Activated naive CD4-positive, alpha-beta T cell treated with anti-CD3 and anti-CD28 coated beads, Interleukin-2, amount 50 U/mL, for 24 hours (primary cell): ENCODE results near the gene VIL1.
A peak's percentile ranks its signal among the peaks of the same experiment; 100 is the strongest.

Source experiments
- H3K27ac Mint-ChIP-seq: one replicate; pipeline ENCODE4 v1.8.0; 2021; ENCODE audit warnings: mild to moderate bottlenecking, mixed read lengths
- H3K27me3 Mint-ChIP-seq: one replicate; pipeline ENCODE4 v1.8.0; 2021; ENCODE audit warnings: mixed read lengths
- H3K36me3 Mint-ChIP-seq: one replicate; pipeline ENCODE4 v1.8.0; 2021; ENCODE audit warnings: mixed read lengths
- H3K4me1 Mint-ChIP-seq: one replicate; pipeline ENCODE4 v1.8.0; 2021; ENCODE audit warnings: mixed read lengths
- H3K4me3 Mint-ChIP-seq: one replicate; pipeline ENCODE4 v1.8.0; 2021; ENCODE audit warnings: mild to moderate bottlenecking, mixed read lengths
- H3K9me3 Mint-ChIP-seq: one replicate; pipeline ENCODE4 v1.8.0; 2021; ENCODE audit warnings: mixed read lengths

Gene VIL1

DNA sequence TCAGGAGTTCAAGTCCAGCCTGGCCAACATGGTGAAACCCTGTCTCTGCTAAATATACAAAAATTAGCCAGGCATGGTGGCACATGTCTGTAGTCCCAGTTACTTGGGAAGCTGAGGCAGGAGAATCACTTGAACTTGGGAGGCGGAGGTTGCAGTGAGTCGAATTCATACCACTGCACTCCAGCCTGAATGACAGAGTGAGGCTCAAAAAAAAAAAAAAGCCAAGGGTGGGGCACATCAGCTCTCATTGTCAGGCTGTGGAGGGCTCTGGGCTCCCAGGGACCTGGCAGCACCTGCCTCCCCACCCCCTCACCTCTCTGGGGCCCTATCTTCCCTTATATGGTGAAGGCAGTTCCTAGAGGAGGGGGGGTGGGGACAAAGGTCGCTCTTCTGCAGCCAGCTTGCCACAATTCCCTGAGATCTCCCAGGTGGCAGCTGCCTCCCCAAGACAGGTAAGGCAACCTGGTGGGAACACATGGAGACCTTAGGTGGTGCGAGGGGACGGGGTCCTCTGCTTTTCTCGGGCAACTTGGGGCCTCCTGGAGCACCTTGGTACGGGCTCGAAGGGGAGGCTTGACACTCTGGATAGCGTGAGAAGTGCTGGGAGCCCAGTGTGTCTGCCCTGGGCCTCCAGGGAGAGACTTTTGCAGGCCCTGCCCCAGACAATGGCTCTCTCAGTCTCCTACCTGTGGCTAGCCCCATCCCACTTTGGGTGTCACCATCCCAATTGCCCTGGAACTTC, at the start of gene VIL1:
Gene VIL1, plus strand, starts transcription at position 407 of the 742 bp plus-strand sequence. CDS start 4,656 bp downstream, outside the sequence.
- Mint-ChIP-seq H3K9me3 (no peaks in the 10 kb centered on the region), H3K27me3 (no peaks in the 10 kb centered on the region), H3K4me1 (no peaks in the 10 kb centered on the region), H3K27ac (no peak within 1 kb of the TSS), H3K4me3 (no peak within 1 kb of the TSS), H3K36me3 (no peaks in the 10 kb centered on the region)

DNA sequence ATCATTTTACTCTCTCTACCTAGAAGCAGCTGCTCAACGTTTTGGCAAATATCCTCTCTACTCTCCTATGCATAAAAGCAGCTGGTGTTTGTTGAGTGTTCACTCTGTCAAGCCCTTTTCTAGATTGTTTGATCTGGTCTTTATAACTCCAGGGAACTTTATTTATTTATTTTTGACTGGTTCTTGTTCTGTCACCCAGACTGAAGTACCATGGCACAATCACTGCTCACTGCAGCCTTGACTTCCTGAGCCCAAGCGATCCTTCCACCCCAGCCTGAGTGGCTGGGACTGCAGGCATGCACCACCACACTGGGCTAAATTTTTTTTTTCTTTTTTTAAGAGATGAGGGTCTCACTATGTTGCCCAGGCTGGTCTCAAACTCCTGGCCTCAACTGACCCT, 49.6 kb upstream of the VIL1 start:
- H3K27ac Mint-ChIP-seq, result no peak overlapping the region
- H3K9me3 Mint-ChIP-seq, result no peaks in the 10 kb centered on the region
- peak overlapping the region; percentile 30 for H3K4me3 Mint-ChIP-seq
- H3K4me1 Mint-ChIP-seq, result peaks cover 28% of the 10 kb centered on the region
- no peaks in the 10 kb centered on the region for H3K36me3 Mint-ChIP-seq
- H3K27me3 Mint-ChIP-seq, result no peaks in the 10 kb centered on the region

DNA sequence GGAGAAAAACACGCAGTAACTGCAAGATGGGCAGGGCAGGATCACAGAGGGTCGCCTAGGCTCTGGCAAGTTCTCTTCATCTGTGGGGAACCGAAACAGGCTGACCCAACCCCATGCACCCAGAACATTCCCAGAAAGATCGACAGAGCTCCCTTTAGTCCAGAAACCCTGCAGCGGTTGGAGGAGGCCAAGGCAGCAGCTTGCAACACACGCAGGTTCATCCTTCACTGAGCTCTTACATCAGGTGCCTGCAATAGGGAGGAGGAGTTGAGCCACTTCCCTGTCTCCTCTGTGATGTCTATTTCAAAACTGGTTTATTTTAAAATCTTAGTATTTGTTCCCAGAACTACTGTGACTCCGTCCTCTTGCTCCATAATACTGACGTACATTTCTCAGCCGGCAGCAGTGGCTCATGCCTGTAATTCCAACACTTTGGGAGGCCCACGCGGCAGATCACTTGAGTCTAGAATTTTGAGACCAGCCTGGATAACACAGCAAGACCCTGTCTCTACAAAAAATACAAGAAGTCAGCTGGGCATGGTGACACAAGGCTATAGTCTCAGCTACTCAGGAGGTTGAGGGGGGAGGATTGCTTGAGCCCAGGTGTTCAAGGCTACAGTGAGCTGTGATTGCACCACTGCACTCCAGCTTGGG, 48.4 kb upstream of the VIL1 start:
- no peaks in the 10 kb centered on the region for H3K27me3 Mint-ChIP-seq
- H3K36me3 Mint-ChIP-seq, result no peaks in the 10 kb centered on the region
- no peak overlapping the region for H3K4me3 Mint-ChIP-seq
- no peak overlapping the region for H3K27ac Mint-ChIP-seq
- H3K9me3 Mint-ChIP-seq, result no peaks in the 10 kb centered on the region
- peaks cover 28% of the 10 kb centered on the region for H3K4me1 Mint-ChIP-seq

DNA sequence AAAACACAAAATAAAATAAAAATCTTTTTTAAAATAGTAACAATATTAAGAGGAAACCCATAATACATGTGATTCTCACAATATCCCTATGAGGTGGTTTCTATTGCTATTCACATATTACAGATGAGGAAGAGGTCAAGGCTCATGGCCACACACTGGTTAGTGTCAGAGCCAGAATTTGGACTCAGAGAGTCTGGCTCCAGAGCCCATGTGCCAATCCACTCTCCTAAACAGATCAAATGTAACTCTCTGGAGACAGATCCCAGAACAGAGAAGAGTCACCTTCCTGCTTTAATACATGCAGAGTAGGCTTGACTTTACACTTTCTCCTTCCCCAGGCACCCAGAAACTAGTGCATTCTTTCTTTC, 47.0 kb upstream of the VIL1 start:
- Mint-ChIP-seq H3K4me3 (no peak overlapping the region), H3K27ac (no peak overlapping the region)

DNA sequence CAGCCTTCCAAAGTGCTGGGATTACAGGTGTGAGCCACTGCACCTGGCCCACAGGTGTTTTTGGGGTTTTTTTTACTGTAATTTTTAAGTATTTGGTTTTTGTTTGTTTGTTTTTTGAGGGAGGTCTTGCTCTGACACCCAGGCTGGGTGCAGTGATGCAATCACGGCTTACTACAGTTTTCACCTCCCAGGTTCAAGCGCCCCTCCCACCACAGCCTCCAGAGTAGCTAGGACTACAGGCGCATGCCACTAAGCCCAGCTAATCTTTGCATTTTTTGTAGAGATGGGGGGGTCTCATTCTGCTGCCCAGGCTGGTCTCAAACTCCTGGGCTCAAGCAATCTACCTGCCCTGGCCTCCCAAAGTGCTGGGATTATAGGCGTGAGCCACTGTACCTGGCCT, 44.1 kb upstream of the VIL1 start:
- Mint-ChIP-seq H3K36me3 (no peaks in the 10 kb centered on the region), H3K4me1 (peaks cover 6% of the 10 kb centered on the region), H3K4me3 (no peak overlapping the region), H3K9me3 (no peaks in the 10 kb centered on the region), H3K27ac (no peak overlapping the region), H3K27me3 (no peaks in the 10 kb centered on the region)

More for the DNA sequence above, 47.0 kb upstream of the VIL1 start:
- no peaks in the 10 kb centered on the region for H3K27me3 Mint-ChIP-seq
- no peaks in the 10 kb centered on the region for H3K36me3 Mint-ChIP-seq
- H3K4me1 Mint-ChIP-seq, result peaks cover 26% of the 10 kb centered on the region
- no peaks in the 10 kb centered on the region for H3K9me3 Mint-ChIP-seq

DNA sequence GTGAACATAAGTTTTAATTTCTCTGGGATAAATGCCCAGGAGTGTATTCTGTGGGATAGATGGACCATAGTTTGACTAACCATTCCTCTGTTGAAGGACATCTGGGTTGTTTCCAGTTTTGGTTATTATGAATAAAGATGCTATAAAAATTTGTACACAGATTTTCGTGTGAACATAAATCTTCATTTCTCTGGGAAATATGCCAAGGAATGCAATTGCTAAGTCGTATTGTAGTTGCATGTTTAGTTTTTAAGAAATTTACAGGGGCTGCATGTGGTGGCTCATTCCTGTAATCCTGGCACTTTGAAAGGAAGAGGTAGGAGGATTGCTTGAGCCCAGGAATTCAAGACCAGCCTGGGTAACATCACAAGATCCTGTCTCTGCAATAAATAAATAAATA, 43.7 kb upstream of the VIL1 start:
- Mint-ChIP-seq H3K36me3 (no peaks in the 10 kb centered on the region), H3K4me3 (no peak overlapping the region), H3K27me3 (no peaks in the 10 kb centered on the region), H3K9me3 (no peaks in the 10 kb centered on the region), H3K4me1 (peaks cover 2% of the 10 kb centered on the region), H3K27ac (no peak overlapping the region)

DNA sequence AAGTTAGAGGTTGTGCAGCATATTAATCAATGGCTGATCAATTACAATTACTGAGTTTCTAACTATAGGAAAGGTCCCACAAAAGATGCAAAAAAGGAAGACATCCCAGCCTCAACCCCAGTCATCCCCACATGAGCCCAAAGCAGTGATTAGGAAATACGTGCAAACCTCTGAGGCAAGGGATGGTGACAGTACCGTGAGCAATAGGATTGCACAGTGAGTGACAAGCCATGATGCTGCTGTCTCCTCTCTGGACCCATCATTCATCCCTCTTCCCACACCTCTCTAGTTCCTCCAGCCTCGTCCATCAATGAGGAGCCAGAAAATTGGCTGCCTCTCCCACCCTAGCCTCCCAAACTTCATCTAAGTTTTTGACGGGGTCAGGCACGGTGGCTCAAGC, 40.9 kb upstream of the VIL1 start:
- no peak overlapping the region for H3K27ac Mint-ChIP-seq
- H3K9me3 Mint-ChIP-seq, result no peaks in the 10 kb centered on the region
- H3K36me3 Mint-ChIP-seq, result no peaks in the 10 kb centered on the region
- no peaks in the 10 kb centered on the region for H3K27me3 Mint-ChIP-seq
- H3K4me3 Mint-ChIP-seq, result no peak overlapping the region
- peaks cover 3% of the 10 kb centered on the region for H3K4me1 Mint-ChIP-seq

DNA sequence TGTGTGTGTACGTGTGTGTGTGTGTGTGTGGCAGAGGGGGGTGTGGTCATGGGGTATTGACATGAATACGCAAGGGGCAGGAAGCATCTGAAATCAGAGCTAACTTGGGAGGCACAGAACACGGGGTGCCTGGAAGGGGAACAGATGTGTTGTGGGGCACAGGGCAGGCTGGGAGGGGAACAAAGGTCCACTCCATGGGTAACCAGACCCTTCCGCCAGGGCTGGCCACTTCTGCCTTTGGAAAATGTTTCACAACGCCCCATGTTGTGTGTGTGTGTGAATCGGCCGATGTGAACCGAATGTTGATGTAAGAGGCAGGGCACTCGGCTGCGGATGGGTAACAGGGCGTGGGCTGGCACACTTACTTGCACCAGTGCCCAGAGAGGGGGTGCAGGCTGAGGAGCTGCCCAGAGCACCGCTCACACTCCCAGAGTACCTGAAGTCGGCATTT, 37.0 kb upstream of the VIL1 start, which contains the start of gene SLC11A1:
Gene SLC11A1, plus strand, starts transcription at position 358 of the 451 bp plus-strand sequence. CDS start 96 bp downstream, outside the sequence.
- Mint-ChIP-seq H3K9me3 (no peaks in the 10 kb centered on the region), H3K4me1 (peaks cover 3% of the 10 kb centered on the region), H3K36me3 (no peaks in the 10 kb centered on the region), H3K27me3 (no peaks in the 10 kb centered on the region), H3K27ac (no peak within 1 kb of the TSS), H3K4me3 (no peak within 1 kb of the TSS)

DNA sequence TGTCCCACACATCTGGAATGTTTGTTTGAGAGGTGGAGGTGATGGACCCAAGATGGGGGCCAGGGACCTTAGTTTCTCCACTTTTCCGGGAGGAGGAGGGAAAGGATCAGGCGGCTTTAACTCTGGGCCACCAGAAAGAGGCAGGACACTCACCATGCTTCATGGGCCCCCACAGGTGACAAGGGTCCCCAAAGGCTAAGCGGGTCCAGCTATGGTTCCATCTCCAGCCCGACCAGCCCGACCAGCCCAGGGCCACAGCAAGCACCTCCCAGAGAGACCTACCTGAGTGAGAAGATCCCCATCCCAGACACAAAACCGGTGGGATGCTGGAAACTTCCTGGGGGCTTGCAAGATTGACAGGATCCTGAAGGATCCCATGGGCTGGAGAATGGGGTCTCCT, 36.1 kb upstream of the VIL1 start:
- no peaks in the 10 kb centered on the region for H3K9me3 Mint-ChIP-seq
- H3K27ac Mint-ChIP-seq, result no peak overlapping the region
- no peaks in the 10 kb centered on the region for H3K36me3 Mint-ChIP-seq
- no peak overlapping the region for H3K4me3 Mint-ChIP-seq
- H3K4me1 Mint-ChIP-seq, result peaks cover 9% of the 10 kb centered on the region
- no peaks in the 10 kb centered on the region for H3K27me3 Mint-ChIP-seq

DNA sequence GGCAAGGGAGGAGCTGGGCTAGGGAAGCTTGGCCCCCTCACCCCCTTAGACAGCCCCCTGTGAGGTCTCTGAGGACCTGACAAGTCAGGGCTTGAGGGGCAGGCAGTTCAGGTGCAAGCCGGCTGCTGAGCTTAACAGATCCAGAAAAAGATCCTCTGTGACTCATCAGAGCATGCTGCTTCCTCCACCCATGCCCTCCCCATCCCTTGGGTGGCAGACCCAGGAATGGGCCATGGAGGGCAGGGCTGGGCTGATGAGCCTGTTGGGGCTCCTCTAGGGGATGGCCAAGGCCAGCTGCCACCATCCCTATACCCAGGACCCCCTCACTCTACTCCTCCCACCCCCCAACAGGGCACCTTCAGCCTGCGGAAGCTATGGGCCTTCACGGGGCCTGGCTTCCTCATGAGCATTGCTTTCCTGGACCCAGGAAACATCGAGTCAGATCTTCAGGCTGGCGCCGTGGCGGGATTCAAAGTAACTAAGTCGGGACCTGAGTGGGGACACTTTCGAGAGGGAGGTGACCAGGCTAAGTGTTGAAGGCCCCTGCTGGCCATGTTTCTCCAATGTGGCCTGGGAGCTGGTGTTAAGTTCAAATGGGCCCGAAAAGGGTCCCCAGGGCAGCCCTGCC, 34.9 kb upstream of the VIL1 start:
- H3K36me3 Mint-ChIP-seq, result no peaks in the 10 kb centered on the region
- peak overlapping the region; percentile 65 for H3K27ac Mint-ChIP-seq
- H3K27me3 Mint-ChIP-seq, result no peaks in the 10 kb centered on the region
- H3K4me1 Mint-ChIP-seq, result peaks cover 9% of the 10 kb centered on the region
- H3K4me3 Mint-ChIP-seq, result no peak overlapping the region
- no peaks in the 10 kb centered on the region for H3K9me3 Mint-ChIP-seq

DNA sequence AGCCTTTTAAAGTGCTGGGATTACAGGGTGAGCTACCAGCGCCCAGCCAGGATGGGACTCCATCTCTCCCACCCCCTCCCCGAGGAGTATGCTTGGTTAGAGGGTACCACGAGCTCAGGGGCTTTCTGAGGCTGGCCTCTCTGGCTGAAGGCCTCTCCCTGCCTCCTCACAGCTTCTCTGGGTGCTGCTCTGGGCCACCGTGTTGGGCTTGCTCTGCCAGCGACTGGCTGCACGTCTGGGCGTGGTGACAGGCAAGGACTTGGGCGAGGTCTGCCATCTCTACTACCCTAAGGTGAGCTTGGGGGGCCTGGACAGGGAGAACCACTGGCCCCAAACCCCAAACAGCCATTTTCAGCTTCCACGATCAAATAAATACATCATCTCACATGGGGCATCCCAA, 33.9 kb upstream of the VIL1 start:
- no peaks in the 10 kb centered on the region for H3K36me3 Mint-ChIP-seq
- H3K9me3 Mint-ChIP-seq, result no peaks in the 10 kb centered on the region
- no peaks in the 10 kb centered on the region for H3K27me3 Mint-ChIP-seq
- H3K4me3 Mint-ChIP-seq, result no peak overlapping the region
- H3K27ac Mint-ChIP-seq, result no peak overlapping the region
- peaks cover 9% of the 10 kb centered on the region for H3K4me1 Mint-ChIP-seq

DNA sequence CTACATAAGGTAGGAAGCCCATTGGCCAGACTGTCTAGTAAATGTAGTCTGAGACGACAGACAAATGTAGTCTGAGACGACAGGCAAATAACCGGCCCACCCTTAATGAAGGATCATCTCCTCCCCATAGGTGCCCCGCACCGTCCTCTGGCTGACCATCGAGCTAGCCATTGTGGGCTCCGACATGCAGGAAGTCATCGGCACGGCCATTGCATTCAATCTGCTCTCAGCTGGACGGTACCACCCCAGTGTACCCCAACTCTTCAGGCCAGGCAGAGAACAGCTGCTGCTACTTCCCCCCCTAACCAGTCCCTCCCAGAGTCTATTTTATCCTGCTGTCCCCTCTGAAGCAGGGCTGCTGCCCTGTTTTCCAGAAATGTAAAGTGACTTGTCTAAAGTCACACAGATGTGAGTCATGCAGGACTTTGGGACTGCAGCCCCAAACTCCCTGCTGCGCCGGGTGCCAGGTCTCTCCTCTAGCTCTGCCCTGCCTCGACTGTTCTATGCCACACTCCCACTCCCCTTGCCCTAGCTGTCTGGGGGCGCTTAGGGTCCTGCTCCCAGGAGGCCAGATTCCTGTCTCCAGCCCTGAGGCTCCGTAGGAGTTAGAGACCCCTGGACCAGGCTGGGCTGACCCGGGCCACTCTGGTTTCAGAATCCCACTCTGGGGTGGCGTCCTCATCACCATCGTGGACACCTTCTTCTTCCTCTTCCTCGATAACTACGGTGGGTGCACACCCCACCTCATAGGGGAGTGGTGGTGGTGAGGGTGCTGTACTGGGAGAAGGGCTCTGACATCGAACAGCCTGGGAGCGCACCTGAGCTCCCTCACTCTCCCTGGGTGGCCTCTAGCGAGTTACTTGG, 32.2 kb upstream of the VIL1 start:
- peak overlapping the region; percentile 8 for H3K27ac Mint-ChIP-seq
- no peaks in the 10 kb centered on the region for H3K36me3 Mint-ChIP-seq
- no peak overlapping the region for H3K4me3 Mint-ChIP-seq
- no peaks in the 10 kb centered on the region for H3K27me3 Mint-ChIP-seq
- H3K9me3 Mint-ChIP-seq, result no peaks in the 10 kb centered on the region
- peaks cover 7% of the 10 kb centered on the region for H3K4me1 Mint-ChIP-seq

DNA sequence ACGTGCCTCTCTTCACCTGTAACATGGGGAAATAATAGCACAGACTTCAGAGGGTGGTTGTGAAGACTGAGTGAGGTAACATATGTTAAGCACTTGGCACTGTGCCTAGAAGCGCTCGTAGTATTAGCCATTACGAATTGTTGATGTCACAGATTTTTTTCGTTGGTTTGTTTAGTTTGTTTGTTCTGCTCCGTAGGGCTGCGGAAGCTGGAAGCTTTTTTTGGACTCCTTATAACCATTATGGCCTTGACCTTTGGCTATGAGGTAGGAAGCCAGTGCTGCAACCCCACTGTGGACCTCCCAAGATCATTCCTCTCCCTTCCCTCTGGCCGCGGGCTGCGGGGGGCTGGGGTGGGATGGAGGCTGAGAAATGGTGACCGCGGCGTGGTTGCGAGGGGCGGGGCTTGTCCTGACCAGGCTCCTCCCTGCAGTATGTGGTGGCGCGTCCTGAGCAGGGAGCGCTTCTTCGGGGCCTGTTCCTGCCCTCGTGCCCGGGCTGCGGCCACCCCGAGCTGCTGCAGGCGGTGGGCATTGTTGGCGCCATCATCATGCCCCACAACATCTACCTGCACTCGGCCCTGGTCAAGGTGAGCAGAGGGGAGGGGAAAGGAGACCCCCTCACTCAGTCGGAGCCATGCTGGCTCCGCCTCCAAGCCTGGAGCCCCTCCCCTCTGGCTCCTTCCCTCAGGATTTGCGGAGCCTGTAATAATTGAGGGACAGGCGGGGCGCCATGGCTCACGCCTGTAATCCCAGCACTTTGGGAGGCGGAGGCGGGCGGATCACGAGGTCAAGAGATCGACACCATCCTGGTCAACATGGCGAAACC, 31.3 kb upstream of the VIL1 start:
- no peak overlapping the region for H3K27ac Mint-ChIP-seq
- H3K9me3 Mint-ChIP-seq, result no peaks in the 10 kb centered on the region
- H3K36me3 Mint-ChIP-seq, result no peaks in the 10 kb centered on the region
- H3K27me3 Mint-ChIP-seq, result no peaks in the 10 kb centered on the region
- H3K4me1 Mint-ChIP-seq, result peaks cover 6% of the 10 kb centered on the region
- H3K4me3 Mint-ChIP-seq, result peak overlapping the region; percentile 53

DNA sequence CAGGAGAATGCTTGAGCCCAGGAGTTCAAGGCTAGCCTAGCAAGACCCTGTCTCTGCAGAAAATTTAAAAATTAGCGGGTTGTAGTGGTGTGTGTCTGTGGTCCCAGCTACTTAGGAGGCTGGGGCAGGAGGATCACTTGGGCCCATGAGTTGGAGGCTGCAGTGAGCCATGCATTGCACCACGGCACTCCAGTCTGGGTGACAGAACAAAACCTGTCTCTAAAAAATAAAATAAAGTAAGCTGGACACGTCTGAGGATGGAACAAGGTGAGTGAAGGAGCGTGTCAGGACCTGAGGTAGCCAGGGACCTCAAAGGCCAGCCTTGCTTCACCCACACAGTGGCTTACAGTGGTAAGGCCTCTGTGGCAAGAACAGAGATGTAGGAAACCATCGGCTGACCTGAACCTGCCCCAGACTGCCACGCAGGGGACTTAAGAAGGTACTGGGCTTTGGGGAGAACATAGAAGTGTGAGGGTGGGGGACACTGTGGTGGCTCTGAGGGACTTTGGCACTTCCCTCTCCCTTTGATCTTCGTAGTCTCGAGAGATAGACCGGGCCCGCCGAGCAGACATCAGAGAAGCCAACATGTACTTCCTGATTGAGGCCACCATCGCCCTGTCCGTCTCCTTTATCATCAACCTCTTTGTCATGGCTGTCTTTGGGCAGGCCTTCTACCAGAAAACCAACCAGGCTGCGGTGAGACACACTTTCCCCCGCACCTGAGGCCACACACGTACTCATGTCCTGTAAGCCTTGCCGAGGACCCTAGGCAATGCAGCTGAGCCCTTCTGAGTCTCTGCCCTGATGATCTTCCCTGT, 29.4 kb upstream of the VIL1 start:
- H3K9me3 Mint-ChIP-seq, result no peaks in the 10 kb centered on the region
- H3K36me3 Mint-ChIP-seq, result no peaks in the 10 kb centered on the region
- peak overlapping the region; percentile 64 for H3K27ac Mint-ChIP-seq
- no peaks in the 10 kb centered on the region for H3K27me3 Mint-ChIP-seq
- no peak overlapping the region for H3K4me3 Mint-ChIP-seq
- peaks cover 9% of the 10 kb centered on the region for H3K4me1 Mint-ChIP-seq
